ENCODE measurements around the gene SERPINE1.
"Not testable (repeated sequence)": the region's sequence is repeated elsewhere in the genome, so short reads cannot be mapped to it uniquely, and the experiment has no call there.

The SERPINE1 gene

DNA sequence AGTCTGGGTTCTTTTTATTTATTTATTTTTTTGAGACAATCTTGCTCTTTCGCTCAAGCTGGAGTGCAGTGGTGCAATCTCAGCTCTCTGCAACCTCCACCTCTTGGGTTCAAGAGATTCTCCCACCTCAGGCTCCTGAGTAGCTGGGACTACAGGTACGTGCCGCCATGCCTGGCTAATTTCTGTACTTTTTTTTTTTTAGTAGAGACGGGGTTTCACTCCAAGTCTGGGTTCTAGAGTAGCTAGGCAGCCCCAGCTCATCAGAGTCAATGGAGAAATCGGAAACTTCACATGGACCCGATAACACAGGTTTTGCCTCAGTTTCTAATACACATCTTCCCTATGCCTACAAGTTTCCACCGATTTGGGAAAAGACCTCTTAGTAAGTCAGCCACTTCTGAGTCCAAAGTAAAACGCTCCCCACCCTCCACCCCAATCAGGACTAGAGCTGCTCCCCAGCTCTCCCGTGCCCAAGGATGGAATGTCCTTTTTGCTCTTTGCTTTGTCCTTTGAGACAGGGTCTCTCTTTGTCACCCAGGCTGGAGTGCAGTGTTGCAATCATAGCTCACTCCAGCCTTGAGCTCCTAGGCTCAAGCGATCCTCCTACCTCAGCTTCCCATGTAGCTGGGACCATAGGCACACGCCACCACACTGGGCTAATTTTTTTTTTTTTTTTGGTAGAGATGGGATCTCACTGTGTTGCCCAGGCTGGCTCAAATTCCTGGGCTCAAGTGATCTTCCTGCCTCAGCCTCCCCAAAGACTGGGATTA is 3.8 kb upstream of the SERPINE1 start:
- no peak for DNase-seq (ENCODE audit: low read depth in 2 of 2)

DNA sequence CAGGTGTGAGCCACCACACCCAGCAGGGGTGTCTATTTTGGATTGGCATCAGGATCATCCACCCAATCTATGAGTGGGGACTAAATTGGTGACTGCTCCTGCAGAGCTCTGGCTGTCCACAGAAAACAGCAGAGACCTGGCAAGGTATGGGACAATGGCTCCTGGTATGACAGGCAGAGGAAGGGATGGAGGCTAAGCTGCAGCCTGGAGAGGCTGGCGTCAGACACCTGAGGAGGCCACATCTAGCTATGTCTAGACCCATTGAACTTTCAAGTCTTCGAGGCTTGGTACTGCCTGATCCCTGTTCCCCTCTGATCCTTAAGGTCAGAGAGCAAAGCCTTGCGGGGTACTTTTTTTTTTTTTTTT is 3.2 kb upstream of the SERPINE1 start:
- no peak for DNase-seq (ENCODE audit: low read depth in 2 of 2)

DNA sequence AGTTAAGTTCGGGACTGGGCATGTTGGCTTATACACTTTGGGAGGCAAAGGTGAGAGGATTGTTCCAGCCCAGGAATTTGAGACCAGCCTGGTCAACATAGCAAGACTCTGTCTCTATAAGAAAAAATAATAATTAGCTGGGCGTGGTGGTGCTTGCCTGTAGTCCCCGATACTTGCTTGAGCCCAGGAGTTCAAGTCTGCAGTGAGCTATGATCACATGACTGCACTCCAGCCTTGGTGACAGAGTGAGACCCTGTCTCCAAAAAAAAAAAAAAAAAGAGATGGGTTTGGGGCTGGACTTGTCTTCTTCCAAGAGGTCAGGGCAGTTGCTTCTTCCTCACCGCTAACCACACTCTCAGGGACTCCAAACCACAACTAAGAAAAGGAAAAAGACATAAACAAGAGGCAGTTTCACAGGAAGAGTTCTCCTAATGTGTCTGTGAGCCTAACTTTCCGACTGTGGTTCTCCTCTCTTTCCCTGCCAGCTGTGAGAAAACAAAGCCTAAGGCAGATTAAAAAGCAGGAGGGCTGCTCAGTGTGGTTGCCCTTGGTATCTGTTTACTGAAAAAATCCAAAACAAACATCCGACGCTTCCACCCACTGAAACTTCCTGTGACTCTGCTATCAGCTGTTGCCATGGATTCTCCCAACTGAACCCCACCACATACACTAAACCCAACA is 2.4 kb upstream of the SERPINE1 start:
- DNase-seq (ENCODE audit: low read depth in 2 of 2) = no peak

DNA sequence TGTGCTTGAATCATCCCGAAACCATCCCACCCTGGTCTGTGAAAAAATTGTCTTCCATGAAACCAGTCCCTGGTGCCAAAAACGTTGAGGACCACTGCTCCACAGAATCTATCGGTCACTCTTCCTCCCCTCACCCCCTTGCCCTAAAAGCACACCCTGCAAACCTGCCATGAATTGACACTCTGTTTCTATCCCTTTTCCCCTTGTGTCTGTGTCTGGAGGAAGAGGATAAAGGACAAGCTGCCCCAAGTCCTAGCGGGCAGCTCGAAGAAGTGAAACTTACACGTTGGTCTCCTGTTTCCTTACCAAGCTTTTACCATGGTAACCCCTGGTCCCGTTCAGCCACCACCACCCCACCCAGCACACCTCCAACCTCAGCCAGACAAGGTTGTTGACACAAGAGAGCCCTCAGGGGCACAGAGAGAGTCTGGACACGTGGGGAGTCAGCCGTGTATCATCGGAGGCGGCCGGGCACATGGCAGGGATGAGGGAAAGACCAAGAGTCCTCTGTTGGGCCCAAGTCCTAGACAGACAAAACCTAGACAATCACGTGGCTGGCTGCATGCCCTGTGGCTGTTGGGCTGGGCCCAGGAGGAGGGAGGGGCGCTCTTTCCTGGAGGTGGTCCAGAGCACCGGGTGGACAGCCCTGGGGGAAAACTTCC is 784 bp upstream of the SERPINE1 start:
- no peak for DNase-seq (ENCODE audit: low read depth in 2 of 2)

DNA sequence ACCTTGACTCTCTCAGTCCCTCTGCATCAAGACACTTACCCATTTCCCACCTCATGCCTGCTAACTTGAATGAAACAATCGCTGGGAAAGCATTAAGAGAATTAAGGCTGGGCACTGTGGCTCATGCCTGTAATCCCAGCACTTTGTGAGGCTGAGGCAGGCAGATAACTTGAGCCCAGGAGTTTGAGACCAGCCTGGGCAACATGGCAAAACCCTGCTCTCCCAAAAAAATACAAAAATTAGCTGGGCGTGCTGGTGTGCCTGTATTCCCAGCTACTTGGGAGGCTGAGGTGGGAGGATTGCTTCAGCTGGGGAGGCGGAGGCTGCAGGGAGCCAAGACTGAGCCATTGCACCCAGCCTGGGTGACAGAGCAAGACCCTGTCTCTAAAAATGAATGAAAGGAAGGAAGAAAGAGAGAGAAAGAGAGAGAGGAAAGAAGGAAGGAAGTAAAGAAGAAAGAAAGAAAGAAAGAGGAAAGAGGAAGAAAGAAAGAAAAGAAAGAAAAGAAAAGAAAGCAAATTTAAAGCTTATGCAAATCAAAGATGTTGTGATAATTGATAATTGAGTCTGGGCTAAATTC is 646 bp downstream of the SERPINE1 start:
- no peak for DNase-seq (ENCODE audit: low read depth in 2 of 2)

DNA sequence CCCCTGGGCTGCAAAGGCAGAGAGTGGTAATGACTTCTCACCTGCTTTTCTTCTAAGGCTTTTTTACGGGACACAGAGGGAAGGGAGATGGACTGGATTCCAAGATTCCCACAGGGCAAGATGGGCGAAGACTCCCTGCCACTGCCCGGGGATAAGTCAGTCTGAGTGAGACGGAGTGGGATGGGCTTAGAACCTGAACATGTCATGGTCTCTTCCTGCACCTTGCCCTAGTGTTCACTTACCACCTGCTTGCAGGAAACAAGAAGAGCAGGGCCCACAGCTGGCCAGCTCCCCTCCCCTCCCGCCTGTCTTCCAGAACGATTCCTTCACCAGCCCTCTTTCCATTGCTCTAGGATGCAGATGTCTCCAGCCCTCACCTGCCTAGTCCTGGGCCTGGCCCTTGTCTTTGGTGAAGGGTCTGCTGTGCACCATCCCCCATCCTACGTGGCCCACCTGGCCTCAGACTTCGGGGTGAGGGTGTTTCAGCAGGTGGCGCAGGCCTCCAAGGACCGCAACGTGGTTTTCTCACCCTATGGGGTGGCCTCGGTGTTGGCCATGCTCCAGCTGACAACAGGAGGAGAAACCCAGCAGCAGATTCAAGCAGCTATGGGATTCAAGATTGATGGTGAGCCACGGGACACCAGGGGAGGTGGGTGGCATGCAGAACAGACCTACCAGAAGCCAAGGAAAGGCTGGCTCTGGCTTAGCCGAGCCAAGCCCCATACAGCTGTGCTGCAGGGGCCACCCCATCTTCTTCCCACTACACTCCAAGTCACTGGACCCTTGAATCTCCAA is 1.3 kb downstream of the SERPINE1 start:
- no peak for DNase-seq (ENCODE audit: low read depth in 2 of 2)

DNA sequence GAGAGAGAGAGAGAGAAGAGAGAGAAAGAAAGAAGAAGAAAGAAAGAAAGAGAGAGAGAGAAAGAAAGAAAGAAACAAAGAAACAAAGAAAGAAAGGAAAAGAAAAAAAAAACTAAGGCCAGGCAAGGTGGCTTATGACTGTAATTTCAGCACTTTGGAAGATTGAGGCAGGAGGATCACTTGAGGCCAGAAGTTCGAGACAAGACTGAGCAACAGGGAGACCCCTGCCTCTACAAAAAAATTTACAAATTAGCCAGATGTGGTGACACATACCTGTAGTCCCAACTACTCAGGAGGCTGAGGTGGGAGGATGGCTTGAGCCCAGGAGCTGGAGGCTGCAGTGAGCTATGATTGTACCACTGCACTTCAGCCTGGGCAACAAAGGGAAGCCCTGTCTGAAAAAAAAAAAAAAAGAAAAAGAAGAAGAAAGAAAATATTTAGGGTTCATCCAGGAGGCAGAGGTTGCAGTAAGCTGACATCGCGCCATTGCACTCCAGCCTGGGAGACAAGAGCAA is 2.8 kb downstream of the SERPINE1 start:
- no peak for DNase-seq (ENCODE audit: low read depth in 2 of 2)

DNA sequence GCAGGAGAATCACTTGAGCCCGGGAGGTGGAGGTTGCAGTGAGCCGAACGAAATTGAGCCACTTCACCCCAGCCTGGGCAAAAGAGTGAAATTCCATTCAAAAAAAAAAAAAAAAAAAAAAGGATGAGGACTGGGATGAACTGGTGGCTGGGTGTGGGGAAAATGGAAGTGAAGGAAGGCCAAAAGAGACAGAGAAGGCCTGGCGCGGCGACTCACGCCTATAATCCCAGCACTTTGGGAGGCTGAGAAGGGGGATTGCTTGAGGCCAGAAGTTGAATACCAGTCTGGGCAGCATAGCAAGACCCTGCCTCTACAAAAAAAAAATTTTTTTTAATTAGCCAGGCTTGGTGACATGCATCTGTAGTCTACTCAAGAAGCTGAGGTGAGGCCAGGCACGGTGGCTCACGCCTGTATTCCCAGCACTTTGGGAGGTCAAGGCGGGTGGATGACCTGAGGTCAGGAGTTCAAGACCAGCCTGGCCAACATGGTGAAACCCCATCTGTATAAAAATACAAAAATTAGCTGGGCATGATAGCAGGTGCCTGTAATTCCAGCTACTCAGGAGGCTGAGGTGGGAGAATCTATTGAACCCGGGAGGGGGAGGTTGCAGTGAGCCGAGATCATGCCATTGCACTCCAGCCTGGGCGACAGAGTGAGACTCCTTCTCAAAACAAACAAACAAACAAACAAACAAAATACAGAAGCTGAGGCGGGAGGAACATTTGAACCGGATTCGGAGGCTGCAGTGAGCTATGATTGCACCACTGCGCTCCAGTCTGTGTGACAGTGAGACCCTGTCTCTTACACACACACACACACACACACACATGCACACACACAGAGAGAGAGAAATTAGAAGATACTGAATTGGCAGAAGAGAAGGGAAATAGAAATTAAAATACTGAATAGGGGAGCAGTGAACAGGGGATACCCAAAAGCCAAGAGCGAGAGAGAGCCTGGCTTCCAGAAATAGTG is 6.0 kb downstream of the SERPINE1 start:
- not testable (repeated sequence) for DNase-seq (ENCODE audit: low read depth in 2 of 2)

DNA sequence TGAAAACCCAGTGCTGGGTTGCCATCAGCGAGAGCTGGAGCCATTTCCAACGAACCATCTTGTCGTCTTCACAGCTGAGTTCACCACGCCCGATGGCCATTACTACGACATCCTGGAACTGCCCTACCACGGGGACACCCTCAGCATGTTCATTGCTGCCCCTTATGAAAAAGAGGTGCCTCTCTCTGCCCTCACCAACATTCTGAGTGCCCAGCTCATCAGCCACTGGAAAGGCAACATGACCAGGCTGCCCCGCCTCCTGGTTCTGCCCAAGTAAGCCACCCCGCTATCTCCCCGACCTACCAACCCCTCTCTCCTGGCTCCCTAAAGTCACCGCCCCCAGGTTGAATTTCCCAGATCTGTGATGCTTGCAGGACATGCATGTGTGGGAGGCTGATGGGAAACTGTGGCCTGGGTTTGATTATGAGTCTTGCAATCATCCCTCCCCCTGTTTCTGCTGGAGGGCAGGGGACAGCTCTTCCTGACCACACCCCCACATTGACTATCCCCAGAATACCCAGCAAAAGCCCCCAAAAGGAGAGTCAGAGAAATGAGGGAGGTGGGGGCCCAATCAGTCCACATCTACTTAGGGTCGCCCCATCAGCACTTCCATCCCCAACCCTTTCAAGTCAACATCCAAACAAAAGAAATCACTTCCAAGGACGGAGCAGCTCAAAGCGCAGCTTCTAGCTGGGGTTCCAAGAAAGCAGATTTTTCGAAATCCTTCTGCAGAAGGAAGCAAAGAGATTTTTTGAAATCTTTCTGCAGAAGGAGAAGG is 6.9 kb downstream of the SERPINE1 start:
- no peak for DNase-seq (ENCODE audit: low read depth in 2 of 2)

DNA sequence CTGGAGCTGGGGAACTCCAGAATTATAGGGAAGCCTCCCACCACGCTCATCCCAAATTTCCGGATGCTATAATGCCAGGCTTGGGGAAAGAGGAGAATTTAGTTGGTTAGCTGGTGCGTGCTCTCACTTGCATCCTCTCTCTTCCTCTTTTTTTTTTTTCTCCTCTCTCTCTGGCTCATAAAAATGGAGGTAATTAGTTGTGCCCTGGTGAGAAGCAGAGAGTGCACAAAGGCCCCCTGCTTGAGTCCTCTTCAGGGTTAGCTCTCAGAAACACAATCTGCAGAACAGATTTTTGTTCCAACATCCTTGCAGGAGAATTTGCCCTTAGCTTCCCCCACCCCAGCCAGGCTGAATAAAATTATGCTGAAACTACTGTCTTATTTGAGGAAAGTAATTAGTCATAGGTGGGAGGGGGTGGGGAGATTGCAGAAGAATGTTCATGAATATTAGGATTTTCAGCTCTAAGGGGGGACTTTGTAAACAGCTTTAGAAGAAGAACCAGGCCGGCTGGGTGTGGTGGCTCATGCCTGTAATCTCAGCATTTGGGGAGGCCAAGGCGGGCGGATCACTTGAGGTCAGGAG is 7.6 kb downstream of the SERPINE1 start:
- no peak for DNase-seq (ENCODE audit: low read depth in 2 of 2)

DNA sequence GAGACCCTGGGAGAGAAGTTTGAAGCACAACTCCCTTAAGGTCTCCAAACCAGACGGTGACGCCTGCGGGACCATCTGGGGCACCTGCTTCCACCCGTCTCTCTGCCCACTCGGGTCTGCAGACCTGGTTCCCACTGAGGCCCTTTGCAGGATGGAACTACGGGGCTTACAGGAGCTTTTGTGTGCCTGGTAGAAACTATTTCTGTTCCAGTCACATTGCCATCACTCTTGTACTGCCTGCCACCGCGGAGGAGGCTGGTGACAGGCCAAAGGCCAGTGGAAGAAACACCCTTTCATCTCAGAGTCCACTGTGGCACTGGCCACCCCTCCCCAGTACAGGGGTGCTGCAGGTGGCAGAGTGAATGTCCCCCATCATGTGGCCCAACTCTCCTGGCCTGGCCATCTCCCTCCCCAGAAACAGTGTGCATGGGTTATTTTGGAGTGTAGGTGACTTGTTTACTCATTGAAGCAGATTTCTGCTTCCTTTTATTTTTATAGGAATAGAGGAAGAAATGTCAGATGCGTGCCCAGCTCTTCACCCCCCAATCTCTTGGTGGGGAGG is 10.8 kb downstream of the SERPINE1 start:
- no peak for DNase-seq (ENCODE audit: low read depth in 2 of 2)

DNA sequence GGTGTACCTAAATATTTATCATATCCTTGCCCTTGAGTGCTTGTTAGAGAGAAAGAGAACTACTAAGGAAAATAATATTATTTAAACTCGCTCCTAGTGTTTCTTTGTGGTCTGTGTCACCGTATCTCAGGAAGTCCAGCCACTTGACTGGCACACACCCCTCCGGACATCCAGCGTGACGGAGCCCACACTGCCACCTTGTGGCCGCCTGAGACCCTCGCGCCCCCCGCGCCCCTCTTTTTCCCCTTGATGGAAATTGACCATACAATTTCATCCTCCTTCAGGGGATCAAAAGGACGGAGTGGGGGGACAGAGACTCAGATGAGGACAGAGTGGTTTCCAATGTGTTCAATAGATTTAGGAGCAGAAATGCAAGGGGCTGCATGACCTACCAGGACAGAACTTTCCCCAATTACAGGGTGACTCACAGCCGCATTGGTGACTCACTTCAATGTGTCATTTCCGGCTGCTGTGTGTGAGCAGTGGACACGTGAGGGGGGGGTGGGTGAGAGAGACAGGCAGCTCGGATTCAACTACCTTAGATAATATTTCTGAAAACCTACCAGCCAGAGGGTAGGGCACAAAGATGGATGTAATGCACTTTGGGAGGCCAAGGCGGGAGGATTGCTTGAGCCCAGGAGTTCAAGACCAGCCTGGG is 11.4 kb downstream of the SERPINE1 start:
- DNase-seq (ENCODE audit: low read depth in 2 of 2) = peak; percentile 68 to 79

DNA sequence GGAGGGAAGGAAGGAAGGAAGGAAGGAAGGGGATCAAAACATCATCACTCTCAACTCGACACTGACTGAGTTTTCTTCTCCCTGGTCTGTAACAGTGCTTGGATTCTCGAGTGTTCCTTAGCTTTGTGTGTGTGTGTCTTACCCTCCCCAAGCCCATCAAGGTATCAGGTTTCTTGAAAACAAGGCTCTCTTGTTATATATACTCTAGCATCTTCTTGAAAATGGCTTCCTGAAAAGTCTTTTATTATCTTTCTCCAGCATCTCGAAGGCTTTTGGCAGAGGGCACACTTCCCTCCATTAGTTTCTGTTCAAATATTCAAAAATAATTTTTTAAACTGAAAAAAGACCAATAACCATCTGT is 13.4 kb downstream of the SERPINE1 start:
- DNase-seq (ENCODE audit: low read depth in 2 of 2) = no peak

DNA sequence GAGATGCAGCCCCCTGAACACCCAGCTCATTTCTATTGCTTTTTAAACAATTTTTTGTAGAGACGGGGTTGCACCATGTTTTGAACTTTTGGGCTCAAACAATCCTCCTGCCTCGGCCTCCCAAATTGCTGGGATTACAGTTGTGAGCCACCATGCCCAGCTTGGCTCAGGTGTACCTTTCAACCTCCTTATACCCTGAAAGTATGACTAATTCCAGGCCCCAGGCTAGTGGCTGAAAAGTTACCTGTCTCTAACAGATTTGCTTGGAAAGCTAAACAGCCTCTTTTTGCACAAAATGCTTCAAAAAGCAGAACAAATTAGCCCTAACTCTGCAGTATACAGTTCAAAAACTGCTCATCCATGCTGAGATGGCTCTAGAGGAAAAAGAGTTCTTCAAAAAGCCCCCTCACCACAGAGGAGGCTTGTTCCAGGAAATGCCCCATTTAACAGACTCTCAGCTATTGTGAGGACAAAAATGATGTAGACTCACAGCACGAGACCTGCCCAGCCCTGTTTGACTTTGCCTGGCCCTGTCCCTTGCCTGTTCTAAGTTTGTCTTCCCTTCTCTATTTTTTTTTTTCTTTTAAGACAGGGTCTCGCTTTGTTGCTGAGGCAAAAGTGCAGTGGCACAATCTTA is 14.0 kb downstream of the SERPINE1 start:
- no peak for DNase-seq (ENCODE audit: low read depth in 2 of 2)

DNA sequence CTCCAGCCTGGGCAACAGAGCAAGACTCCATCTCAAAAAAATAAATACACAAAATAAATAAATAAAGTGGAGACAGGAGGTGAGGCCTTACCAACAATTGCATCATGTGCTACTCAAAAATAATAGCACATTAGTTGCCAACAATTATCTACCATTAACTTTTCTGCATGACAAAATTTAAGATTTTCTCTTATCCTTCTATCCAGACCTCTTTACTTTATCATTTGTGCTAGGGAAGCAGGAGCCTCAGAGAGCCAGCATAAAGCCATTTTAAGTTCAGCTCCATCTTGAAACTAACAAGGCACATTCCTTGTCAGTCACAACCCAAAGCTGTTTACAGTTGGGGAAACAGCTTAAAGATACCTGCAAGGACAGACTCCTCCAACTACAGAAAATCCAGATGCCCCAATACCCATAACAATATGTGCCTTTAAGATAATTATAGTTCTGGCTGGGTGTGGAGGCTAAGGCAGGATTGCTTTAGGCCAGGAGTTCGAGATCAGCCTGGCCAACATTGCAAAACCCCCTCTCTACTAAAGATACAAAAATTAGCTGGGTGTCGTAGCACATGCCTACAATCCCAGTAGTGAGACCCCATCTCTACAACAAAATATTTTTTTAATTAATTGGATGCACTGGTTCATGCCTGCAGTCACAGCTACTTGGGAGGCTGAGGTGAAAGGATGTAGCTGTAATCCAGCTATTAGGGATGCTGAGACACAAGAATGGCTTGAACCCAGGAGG is 25.2 kb downstream of the SERPINE1 start:
- no peak for DNase-seq (ENCODE audit: low read depth in 2 of 2)

DNA sequence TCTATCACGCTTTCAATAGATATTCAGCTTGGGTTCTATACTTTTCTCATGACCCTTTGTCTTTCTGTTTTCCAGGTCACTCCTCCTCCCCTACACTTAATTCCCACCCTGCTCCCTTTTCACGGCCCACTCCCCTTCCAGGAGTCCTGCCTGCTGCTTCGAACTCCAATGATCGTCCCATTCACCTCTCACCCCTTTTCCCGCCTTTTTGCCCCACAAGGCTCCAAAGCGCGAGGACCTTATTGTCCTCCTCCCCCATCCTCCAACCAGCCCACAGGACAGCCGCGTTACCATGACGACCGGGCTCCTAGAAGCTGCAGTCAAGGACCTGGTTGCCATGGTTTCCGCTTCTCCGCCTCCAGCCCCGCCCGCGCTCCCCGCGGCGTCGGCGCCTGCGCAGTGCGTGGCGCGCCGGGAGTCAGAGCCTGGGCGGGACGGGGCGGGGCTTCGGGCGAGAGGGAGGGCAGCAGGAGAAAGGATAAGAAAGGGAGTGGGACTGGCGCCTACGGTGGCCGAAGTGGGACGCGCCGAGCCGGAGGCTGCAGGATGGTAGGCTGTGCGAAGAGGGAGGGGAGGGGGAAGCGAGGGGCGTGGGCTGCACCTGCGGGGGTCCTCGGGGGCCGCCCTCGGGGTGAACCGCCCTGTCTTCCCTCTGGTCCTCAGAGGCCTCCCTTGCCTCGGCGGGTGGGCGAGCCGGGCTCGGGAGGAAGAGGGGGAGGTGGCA is 27.2 kb downstream of the SERPINE1 start, which contains the start of gene AP1S1:
Gene AP1S1 (plus strand): TSS at position 508 of the 724 bp plus-strand sequence. CDS start 39 bp downstream, at position 547.
- DNase-seq (ENCODE audit: low read depth in 2 of 2) = peak; percentile 73 to 75
